ENCODE measurements around the gene YTHDC1. TPM values are rescaled to one million over a fixed set of nuclear protein-coding genes. Genes with fewer than 3 reads are reported as not detected.

The YTHDC1 gene
- total RNA-seq, 2 donors from 2014 or later: 56.0 to 63.3 TPM

DNA sequence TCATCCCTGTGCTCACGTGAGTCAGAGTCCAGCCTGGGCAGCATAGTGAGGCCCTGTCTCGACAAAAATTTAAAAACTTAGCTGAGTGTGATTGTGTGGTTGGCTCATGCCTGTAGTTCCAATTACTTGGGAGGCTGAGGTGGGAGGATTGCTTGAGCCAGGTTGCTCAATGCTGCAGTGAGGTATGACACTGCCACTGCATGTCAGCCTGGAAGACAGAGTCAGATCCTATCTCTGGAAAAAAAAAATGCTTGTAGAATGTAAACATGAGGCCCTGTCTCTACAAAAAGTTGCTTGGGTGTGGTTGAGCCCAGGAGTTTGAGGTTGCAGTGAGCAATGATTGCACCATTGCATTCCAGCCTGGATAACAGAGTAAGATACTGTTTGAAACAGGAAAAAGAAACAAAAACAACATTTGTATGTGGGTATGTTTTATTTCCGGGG lies 11.3 kb upstream of the YTHDC1 start:
- WGBS, 2 donors: 66 to 77% methylated on average over 3 of the region's 3 CpGs

DNA sequence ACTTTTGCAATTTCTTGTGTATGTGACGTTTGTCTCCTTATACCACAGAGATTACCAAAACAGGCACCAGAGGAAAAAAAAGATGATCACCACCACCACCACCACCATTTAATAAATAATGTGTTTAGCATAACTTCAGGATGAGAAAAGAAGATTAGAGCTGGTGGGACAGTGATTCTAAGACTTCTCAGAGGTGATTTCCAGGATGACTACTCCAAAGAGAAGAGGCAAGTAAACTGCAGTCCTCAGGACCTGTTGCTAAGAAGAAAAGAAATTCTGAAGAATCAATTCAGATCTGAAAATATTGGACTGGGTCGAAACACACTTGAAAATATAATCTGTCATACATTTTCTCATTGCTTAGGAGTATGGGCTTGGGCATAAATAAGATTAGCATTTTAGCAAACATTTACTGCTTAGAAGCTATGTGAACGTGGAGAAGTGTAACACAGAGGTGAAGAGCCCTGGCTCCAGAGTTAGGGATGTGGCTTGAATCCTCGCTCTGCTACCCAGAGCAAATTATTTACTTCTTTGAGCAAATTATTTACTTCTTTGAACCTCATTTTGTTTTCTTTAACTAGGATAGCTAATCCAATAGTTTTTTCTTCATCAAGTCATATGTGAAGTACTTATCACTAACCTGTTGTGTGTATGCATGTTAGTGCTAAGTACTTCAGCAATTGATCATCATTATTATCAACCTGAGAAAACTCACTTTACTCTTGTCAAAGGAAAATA lies 10.5 kb upstream of the YTHDC1 start:
- DNase-seq: no peak
- intact Hi-C loops (cut with DNase I): no loop called here
- no peak overlapping the region for H3K27ac ChIP-seq
- no peak overlapping the region for H3K4me3 ChIP-seq
- peaks cover 4% of the 10 kb centered on the region for H3K4me1 ChIP-seq
- no peak for TF ChIP-seq POLR2A (IDR thresholded peaks at IDR 0.05)
- TF ChIP-seq CTCF (IDR thresholded peaks at IDR 0.05): no peak
- no peaks in the 10 kb centered on the region for H3K36me3 ChIP-seq (replicated peaks in 1 of 2; ENCODE audit: insufficient read depth in 1 of 2, low read depth in 2 of 2)
- H3K27me3 ChIP-seq: no peaks in the 10 kb centered on the region
- no peaks in the 10 kb centered on the region for H3K9me3 ChIP-seq
- ATAC-seq: no peak
- WGBS, 2 donors: 76 to 79% methylated on average over 4 of the region's 4 CpGs

More for the DNA sequence above, 11.3 kb upstream of the YTHDC1 start:
- no peak for DNase-seq
- no peak overlapping the region for H3K27ac ChIP-seq
- no peak for ATAC-seq
- H3K36me3 ChIP-seq (replicated peaks in 1 of 2; ENCODE audit: insufficient read depth in 1 of 2, low read depth in 2 of 2): no peaks in the 10 kb centered on the region
- intact Hi-C loops (cut with DNase I): no loop called here
- H3K4me3 ChIP-seq: no peak overlapping the region
- no peaks in the 10 kb centered on the region for H3K9me3 ChIP-seq
- H3K27me3 ChIP-seq: no peaks in the 10 kb centered on the region
- H3K4me1 ChIP-seq: peaks cover 4% of the 10 kb centered on the region
- TF ChIP-seq POLR2A (IDR thresholded peaks at IDR 0.05) (no peak), CTCF (IDR thresholded peaks at IDR 0.05) (no peak)

DNA sequence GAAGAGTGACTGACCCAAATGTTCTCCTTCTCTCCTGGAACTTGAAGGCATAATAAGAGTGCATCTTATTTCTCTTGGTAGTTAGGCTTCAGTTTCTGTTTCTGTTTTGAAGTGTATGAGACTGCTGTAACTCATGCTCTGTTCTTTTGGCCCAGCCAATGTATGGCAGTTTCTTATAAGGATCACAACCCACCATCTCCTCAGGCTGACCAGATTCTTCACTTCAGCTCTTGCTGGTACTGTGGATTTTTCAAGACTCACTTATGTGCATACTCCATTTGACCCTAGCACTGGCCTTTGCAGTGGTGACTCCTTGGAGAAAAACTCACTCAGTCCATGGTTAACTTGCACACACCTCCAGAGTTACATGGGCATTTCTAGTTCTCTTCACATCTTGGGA lies 9.6 kb upstream of the YTHDC1 start:
- TF ChIP-seq POLR2A (IDR thresholded peaks at IDR 0.05) (no peak), CTCF (IDR thresholded peaks at IDR 0.05) (no peak)
- Histone ChIP-seq H3K9me3 (no peaks in the 10 kb centered on the region), H3K4me3 (no peak overlapping the region), H3K4me1 (peaks cover 4% of the 10 kb centered on the region), H3K36me3 (replicated peaks in 1 of 2; ENCODE audit: insufficient read depth in 1 of 2, low read depth in 2 of 2) (no peaks in the 10 kb centered on the region), H3K27ac (no peak overlapping the region), H3K27me3 (no peaks in the 10 kb centered on the region)
- no peak for DNase-seq
- ATAC-seq: no peak
- intact Hi-C loops (cut with DNase I): no loop called here

DNA sequence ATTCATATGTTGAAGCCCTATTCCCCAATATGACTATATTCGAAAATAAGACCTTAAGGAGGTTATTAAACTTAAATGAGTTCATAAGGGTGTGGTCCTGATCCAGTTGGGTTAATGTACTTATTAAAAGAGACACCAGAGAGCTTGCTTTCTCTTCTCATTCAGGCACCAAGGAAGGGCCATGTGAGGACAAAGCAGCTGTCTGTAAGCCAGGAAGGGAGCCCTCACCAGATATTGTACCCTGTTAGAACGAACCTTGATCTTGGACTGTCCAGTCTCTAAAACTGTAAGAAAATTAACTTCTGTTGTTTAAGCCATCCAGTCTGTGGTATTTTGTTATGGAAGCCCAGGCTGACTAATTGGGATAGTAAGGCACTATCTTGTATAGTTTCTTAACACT lies 9.1 kb upstream of the YTHDC1 start:
- TF ChIP-seq POLR2A (IDR thresholded peaks at IDR 0.05) (no peak), CTCF (IDR thresholded peaks at IDR 0.05) (no peak)
- WGBS, 2 donors: 74 to 79% methylated on average over 2 of the region's 2 CpGs
- no peak for ATAC-seq

GRCh38 chr4:68352791-68353190 lies 2.9 kb upstream of the YTHDC1 start:
- TF ChIP-seq CTCF (IDR thresholded peaks at IDR 0.05) (no peak), POLR2A (IDR thresholded peaks at IDR 0.05) (no peak)
- Histone ChIP-seq H3K27me3 (no peaks in the 10 kb centered on the region), H3K9me3 (no peaks in the 10 kb centered on the region), H3K27ac (no peak overlapping the region), H3K4me1 (peaks cover 15% of the 10 kb centered on the region), H3K4me3 (no peak overlapping the region), H3K36me3 (replicated peaks in 1 of 2; ENCODE audit: insufficient read depth in 1 of 2, low read depth in 2 of 2) (no peaks in the 10 kb centered on the region)
- DNase-seq: no peak
- no peak for ATAC-seq
- 68 to 77% methylated on average over 2 of the region's 2 CpGs for WGBS, 2 donors
- intact Hi-C loops (cut with DNase I): no loop called here

More for the DNA sequence above, 9.1 kb upstream of the YTHDC1 start:
- Histone ChIP-seq H3K36me3 (replicated peaks in 1 of 2; ENCODE audit: insufficient read depth in 1 of 2, low read depth in 2 of 2) (no peaks in the 10 kb centered on the region), H3K4me3 (no peak overlapping the region), H3K4me1 (peaks cover 4% of the 10 kb centered on the region), H3K9me3 (no peaks in the 10 kb centered on the region), H3K27ac (no peak overlapping the region), H3K27me3 (no peaks in the 10 kb centered on the region)
- intact Hi-C loops (cut with DNase I): no loop called here
- DNase-seq: no peak
